ENCODE results near the gene CAPN1.
"Not testable (repeated sequence)": the region's sequence is repeated elsewhere in the genome, so short reads cannot be mapped to it uniquely, and the experiment has no call there.

CAPN1 gene

GRCh38 chr11:65160643-65161042 lies 21.1 kb upstream of the CAPN1 start:
- DNase-seq: no peak

GRCh38 chr11:65163684-65164083 lies 18.0 kb upstream of the CAPN1 start:
- DNase-seq: no peak

GRCh38 chr11:65165410-65166317 lies 16.1 kb upstream of the CAPN1 start:
- DNase-seq: no peak

GRCh38 chr11:65166893-65167292 lies 14.8 kb upstream of the CAPN1 start:
- DNase-seq: no peak

- DNase-seq: no peak
Measured at GRCh38 chr11:65167656-65168055, 14.1 kb upstream of the CAPN1 start.

GRCh38 chr11:65169164-65169641 lies 12.5 kb upstream of the CAPN1 start:
- DNase-seq: no peak

GRCh38 chr11:65170058-65170534 lies 11.6 kb upstream of the CAPN1 start, which contains the start of gene SPDYC:
SPDYC (plus strand) TSS chr11:65170233; CDS start chr11:65171358, 1,125 bp downstream.
- no peak for DNase-seq

- DNase-seq: no peak
Measured at GRCh38 chr11:65172600-65172999, 9.1 kb upstream of the CAPN1 start.

- DNase-seq: not testable (repeated sequence)
Measured at GRCh38 chr11:65174571-65175010, 7.1 kb upstream of the CAPN1 start.

GRCh38 chr11:65180877-65181568 lies 705 bp upstream of the CAPN1 start:
- peak; percentile 86 for DNase-seq

- DNase-seq: no peak
Measured at GRCh38 chr11:65182258-65183170, 786 bp downstream of the CAPN1 start.

GRCh38 chr11:65183201-65183891 lies 1.6 kb downstream of the CAPN1 start:
- DNase-seq: no peak

- DNase-seq: no peak
Measured at GRCh38 chr11:65184146-65184545, 2.4 kb downstream of the CAPN1 start.

- no peak for DNase-seq
Measured at GRCh38 chr11:65185171-65185570, 3.4 kb downstream of the CAPN1 start.

- DNase-seq: no peak
Measured at GRCh38 chr11:65185869-65186341, 4.2 kb downstream of the CAPN1 start.

- DNase-seq: no peak
Measured at GRCh38 chr11:65186701-65187100, 5.0 kb downstream of the CAPN1 start.

GRCh38 chr11:65187146-65187675 lies 5.5 kb downstream of the CAPN1 start:
- no peak for DNase-seq

- no peak for DNase-seq
Measured at GRCh38 chr11:65187971-65188461, 6.3 kb downstream of the CAPN1 start.

- DNase-seq: no peak
Measured at GRCh38 chr11:65188486-65188885, 6.8 kb downstream of the CAPN1 start.

- DNase-seq: no peak
Measured at GRCh38 chr11:65189191-65189590, 7.5 kb downstream of the CAPN1 start.

- no peak for DNase-seq
Measured at GRCh38 chr11:65194564-65194963, 12.8 kb downstream of the CAPN1 start.

Measured in activated effector memory CD4-positive, alpha-beta T cell treated with anti-CD3 and anti-CD28 coated beads, Interleukin-2, amount 50 U/mL, for 16 hours (primary cell).